HepG2 (cell line): Measurements from ENCODE around the gene ANTXR1. TPM values are rescaled to one million over a fixed set of nuclear protein-coding genes. Genes with fewer than 3 reads are reported as not detected.

Experiments used
- FOSL2 ChIP-seq: sonication (generic); formaldehyde crosslinking; IDR thresholded peaks from 2 replicates; pipeline ENCODE4 v1.4.0; 2020; ENCODE audit warnings: missing genetic modification reagents
- MED8 ChIP-seq: sonication (generic); formaldehyde crosslinking; IDR thresholded peaks from 2 replicates; pipeline ENCODE4 v1.8.1; 2023; ENCODE audit warnings: mild to moderate bottlenecking, missing genetic modification reagents; ENCODE audit not compliant: insufficient replicate concordance
- SAP130 ChIP-seq: IDR thresholded peaks from 2 replicates; pipeline ENCODE4 v1.6.1; 2016; ENCODE audit warnings: low read depth
- SMAD9 ChIP-seq: sonication (generic); formaldehyde crosslinking; IDR thresholded peaks from 2 replicates; pipeline ENCODE4 v1.5.1; 2020; ENCODE audit warnings: mild to moderate bottlenecking, missing genetic modification reagents
- THAP11 ChIP-seq: IDR thresholded peaks from 2 replicates; pipeline ENCODE4 v1.6.1; 2016; ENCODE audit warnings: missing biosample characterization, missing genetic modification reagents
- ZBTB20 ChIP-seq: sonication (generic); formaldehyde crosslinking; IDR thresholded peaks from 2 replicates; pipeline ENCODE4 v1.8.1; 2023; ENCODE audit warnings: missing genetic modification reagents, low read depth, mild to moderate bottlenecking, borderline replicate concordance
- ZIK1 ChIP-seq: sonication (generic); formaldehyde crosslinking; IDR thresholded peaks from 2 replicates; pipeline ENCODE4 v1.5.0; 2020; ENCODE audit warnings: mild to moderate bottlenecking, low read depth, missing genetic modification reagents, borderline replicate concordance
- ZNF12 ChIP-seq: sonication (generic); formaldehyde crosslinking; IDR thresholded peaks from 2 replicates; pipeline ENCODE4 v1.5.0; 2020; ENCODE audit warnings: missing genetic modification reagents
- ZNF225 ChIP-seq: sonication (generic); formaldehyde crosslinking; IDR thresholded peaks from 2 replicates; pipeline ENCODE4 v1.4.0; 2020; ENCODE audit warnings: mild to moderate bottlenecking, missing genetic modification reagents
- ZNF33A ChIP-seq: sonication (generic); formaldehyde crosslinking; IDR thresholded peaks from 2 replicates; pipeline ENCODE4 v1.5.1; 2020; ENCODE audit warnings: missing genetic modification reagents, mild to moderate bottlenecking, moderate library complexity, borderline replicate concordance
- ZNF383 ChIP-seq: sonication (generic); formaldehyde crosslinking; IDR thresholded peaks from 2 replicates; pipeline ENCODE4 v1.4.0; 2020; ENCODE audit warnings: missing genetic modification reagents, mild to moderate bottlenecking, borderline replicate concordance
- ZNF543 ChIP-seq: sonication (generic); formaldehyde crosslinking; IDR thresholded peaks from 2 replicates; pipeline ENCODE4 v1.4.0; 2020; ENCODE audit warnings: mild to moderate bottlenecking, missing genetic modification reagents
- ZNF629 ChIP-seq: sonication (generic); formaldehyde crosslinking; conservative IDR thresholded peaks from 2 replicates; pipeline ENCODE4 v1.5.0; 2020; ENCODE audit warnings: missing genetic modification reagents
- ZNF737 ChIP-seq: sonication (generic); formaldehyde crosslinking; IDR thresholded peaks from 2 replicates; pipeline ENCODE4 v1.5.0; 2020; ENCODE audit warnings: missing genetic modification reagents, mild to moderate bottlenecking, borderline replicate concordance
- polyA plus RNA-seq, 8 experiments: library from polyadenylated mRNA; depleted of rRNA in 3 of 8; stranded (reverse) in 7 of 8; unstranded in 1 of 8; fragments of >200 nt; fragmentation: Illumina TruSeq in 4 of 8; extraction: Trizol in 4 of 8; gene quantifications; 2 replicates each; pipeline versions ENCODE4 v1.2.1 to v1.2.3, GENCODE V29; 2011 to 2016; ENCODE audit warnings: low read depth in 4 of 8, missing spikeins in 1 of 8, mixed read lengths in 1 of 8; ENCODE audit not compliant: insufficient read depth in 1 of 8
- total RNA-seq, 5 experiments: library from RNA; depleted of rRNA; stranded (reverse); fragments of >200 nt; fragmentation: Illumina TruSeq; extraction: Trizol; gene quantifications; 2 replicates each; pipeline ENCODE4 v1.2.3, GENCODE V29; 2016; ENCODE audit warnings: low read depth in 1 of 5
- TF ChIP-seq, protein P1 (sequence below): sonication (generic); formaldehyde crosslinking; conservative IDR thresholded peaks from 2 replicates; pipeline ENCODE4 v1.8.1; 2023; ENCODE audit warnings: missing genetic modification reagents
- TF ChIP-seq, protein P2 (sequence below): sonication (generic); formaldehyde crosslinking; IDR thresholded peaks from 2 replicates; pipeline ENCODE4 v1.5.0; 2020; ENCODE audit warnings: missing genetic modification reagents, mild to moderate bottlenecking, borderline replicate concordance
- TF ChIP-seq, protein P3 (sequence below): sonication (generic); formaldehyde crosslinking; IDR thresholded peaks from 2 replicates; pipeline ENCODE4; 2020; ENCODE audit warnings: missing genetic modification reagents, mild to moderate bottlenecking, borderline replicate concordance
- TF ChIP-seq, protein P4 (sequence below): IDR thresholded peaks from 2 replicates; pipeline ENCODE4 v1.6.1; 2016; ENCODE audit warnings: low read depth, borderline replicate concordance
- TF ChIP-seq, protein P5 (sequence below): sonication (generic); formaldehyde crosslinking; conservative IDR thresholded peaks from 2 replicates; pipeline ENCODE4 v1.4.0; 2020; ENCODE audit warnings: mild to moderate bottlenecking, missing genetic modification reagents, moderate library complexity
- TF ChIP-seq, protein P6 (sequence below): sonication (generic); formaldehyde crosslinking; IDR thresholded peaks from 2 replicates; pipeline ENCODE4 v1.8.0; 2022; ENCODE audit warnings: mild to moderate bottlenecking, missing genetic modification reagents, moderate library complexity

ANTXR1 gene
- total and polyA plus RNA-seq, 2 of the 13 experiments (the other 11 are each of a cell fraction or from before 2014, with no cell fraction given), result 4.5 to 12.7 TPM

DNA sequence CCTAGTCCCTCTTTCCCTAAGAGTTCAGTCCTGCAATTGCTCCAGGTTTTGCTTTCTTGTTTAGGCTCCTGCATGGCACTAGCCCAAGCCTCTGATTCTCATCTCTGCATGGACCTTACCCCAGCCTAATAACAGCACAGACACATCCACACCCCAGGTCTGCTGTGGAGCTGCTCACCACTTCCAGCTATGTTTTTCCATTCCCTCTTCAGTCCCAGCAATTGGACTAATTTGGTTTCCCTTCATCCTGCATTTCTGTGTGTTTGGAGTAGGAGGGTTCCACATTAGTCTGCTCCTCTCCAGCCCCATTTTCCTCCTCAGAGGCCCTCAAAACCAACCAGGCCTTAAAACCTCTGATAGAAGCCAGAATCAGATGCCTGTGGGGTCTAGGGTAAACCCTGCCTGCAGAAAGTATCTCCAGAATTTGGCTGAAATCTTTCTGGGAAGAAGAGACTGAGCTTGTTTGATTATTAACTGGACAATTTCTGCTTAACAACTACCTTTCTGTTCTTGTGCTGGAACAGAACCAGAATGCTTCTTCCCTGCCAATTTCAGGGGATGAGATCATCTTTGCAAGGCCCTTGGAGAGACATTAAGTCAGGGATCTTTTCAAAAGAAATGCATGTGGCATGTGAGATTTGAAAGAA lies 278.1 kb downstream of the ANTXR1 start (continued):
- TF ChIP-seq ZIK1 (CRISPR knock-in tag), result no peak
- no peak for TF ChIP-seq ZNF33A (CRISPR knock-in tag)
- TF ChIP-seq ZBTB20, result no peak
- no peak for TF ChIP-seq ZNF225 (CRISPR knock-in tag)
- TF ChIP-seq, protein P1, sequence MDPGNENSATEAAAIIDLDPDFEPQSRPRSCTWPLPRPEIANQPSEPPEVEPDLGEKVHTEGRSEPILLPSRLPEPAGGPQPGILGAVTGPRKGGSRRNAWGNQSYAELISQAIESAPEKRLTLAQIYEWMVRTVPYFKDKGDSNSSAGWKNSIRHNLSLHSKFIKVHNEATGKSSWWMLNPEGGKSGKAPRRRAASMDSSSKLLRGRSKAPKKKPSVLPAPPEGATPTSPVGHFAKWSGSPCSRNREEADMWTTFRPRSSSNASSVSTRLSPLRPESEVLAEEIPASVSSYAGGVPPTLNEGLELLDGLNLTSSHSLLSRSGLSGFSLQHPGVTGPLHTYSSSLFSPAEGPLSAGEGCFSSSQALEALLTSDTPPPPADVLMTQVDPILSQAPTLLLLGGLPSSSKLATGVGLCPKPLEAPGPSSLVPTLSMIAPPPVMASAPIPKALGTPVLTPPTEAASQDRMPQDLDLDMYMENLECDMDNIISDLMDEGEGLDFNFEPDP, result no peak
- TF ChIP-seq SMAD9 (CRISPR knock-in tag), result no peak
- no peak for TF ChIP-seq MED8 (CRISPR knock-in tag)
- TF ChIP-seq FOSL2 (CRISPR knock-in tag), result no peak
- TF ChIP-seq, protein P2, sequence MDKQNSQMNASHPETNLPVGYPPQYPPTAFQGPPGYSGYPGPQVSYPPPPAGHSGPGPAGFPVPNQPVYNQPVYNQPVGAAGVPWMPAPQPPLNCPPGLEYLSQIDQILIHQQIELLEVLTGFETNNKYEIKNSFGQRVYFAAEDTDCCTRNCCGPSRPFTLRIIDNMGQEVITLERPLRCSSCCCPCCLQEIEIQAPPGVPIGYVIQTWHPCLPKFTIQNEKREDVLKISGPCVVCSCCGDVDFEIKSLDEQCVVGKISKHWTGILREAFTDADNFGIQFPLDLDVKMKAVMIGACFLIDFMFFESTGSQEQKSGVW (CRISPR knock-in tag), result no peak
- TF ChIP-seq, protein P3, sequence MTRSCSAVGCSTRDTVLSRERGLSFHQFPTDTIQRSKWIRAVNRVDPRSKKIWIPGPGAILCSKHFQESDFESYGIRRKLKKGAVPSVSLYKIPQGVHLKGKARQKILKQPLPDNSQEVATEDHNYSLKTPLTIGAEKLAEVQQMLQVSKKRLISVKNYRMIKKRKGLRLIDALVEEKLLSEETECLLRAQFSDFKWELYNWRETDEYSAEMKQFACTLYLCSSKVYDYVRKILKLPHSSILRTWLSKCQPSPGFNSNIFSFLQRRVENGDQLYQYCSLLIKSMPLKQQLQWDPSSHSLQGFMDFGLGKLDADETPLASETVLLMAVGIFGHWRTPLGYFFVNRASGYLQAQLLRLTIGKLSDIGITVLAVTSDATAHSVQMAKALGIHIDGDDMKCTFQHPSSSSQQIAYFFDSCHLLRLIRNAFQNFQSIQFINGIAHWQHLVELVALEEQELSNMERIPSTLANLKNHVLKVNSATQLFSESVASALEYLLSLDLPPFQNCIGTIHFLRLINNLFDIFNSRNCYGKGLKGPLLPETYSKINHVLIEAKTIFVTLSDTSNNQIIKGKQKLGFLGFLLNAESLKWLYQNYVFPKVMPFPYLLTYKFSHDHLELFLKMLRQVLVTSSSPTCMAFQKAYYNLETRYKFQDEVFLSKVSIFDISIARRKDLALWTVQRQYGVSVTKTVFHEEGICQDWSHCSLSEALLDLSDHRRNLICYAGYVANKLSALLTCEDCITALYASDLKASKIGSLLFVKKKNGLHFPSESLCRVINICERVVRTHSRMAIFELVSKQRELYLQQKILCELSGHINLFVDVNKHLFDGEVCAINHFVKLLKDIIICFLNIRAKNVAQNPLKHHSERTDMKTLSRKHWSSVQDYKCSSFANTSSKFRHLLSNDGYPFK (CRISPR knock-in tag), result no peak
- 0 out of 2 replicates have a peak, but pooled peaks have one; percentile 12 for TF ChIP-seq SAP130 (CRISPR knock-in tag)
- 0 out of 2 replicates have a peak, but pooled peaks have one; percentile 21 for TF ChIP-seq ZNF629
- TF ChIP-seq, protein P4, sequence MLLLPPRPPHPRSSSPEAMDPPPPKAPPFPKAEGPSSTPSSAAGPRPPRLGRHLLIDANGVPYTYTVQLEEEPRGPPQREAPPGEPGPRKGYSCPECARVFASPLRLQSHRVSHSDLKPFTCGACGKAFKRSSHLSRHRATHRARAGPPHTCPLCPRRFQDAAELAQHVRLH, result no peak
- no peak for TF ChIP-seq THAP11 (CRISPR knock-in tag)
- no peak for TF ChIP-seq ZNF737 (CRISPR knock-in tag)
- TF ChIP-seq ZNF543 (CRISPR knock-in tag), result peak; percentile 65; the same call in 1 of the 2 replicates
- TF ChIP-seq, protein P5, sequence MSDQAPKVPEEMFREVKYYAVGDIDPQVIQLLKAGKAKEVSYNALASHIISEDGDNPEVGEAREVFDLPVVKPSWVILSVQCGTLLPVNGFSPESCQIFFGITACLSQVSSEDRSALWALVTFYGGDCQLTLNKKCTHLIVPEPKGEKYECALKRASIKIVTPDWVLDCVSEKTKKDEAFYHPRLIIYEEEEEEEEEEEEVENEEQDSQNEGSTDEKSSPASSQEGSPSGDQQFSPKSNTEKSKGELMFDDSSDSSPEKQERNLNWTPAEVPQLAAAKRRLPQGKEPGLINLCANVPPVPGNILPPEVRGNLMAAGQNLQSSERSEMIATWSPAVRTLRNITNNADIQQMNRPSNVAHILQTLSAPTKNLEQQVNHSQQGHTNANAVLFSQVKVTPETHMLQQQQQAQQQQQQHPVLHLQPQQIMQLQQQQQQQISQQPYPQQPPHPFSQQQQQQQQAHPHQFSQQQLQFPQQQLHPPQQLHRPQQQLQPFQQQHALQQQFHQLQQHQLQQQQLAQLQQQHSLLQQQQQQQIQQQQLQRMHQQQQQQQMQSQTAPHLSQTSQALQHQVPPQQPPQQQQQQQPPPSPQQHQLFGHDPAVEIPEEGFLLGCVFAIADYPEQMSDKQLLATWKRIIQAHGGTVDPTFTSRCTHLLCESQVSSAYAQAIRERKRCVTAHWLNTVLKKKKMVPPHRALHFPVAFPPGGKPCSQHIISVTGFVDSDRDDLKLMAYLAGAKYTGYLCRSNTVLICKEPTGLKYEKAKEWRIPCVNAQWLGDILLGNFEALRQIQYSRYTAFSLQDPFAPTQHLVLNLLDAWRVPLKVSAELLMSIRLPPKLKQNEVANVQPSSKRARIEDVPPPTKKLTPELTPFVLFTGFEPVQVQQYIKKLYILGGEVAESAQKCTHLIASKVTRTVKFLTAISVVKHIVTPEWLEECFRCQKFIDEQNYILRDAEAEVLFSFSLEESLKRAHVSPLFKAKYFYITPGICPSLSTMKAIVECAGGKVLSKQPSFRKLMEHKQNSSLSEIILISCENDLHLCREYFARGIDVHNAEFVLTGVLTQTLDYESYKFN (CRISPR knock-in tag), result 0 out of 2 replicates have a peak, but pooled peaks have one; percentile 44
- TF ChIP-seq ZNF383, result no peak
- no peak for TF ChIP-seq ZNF12 (CRISPR knock-in tag)
- TF ChIP-seq, protein P6, sequence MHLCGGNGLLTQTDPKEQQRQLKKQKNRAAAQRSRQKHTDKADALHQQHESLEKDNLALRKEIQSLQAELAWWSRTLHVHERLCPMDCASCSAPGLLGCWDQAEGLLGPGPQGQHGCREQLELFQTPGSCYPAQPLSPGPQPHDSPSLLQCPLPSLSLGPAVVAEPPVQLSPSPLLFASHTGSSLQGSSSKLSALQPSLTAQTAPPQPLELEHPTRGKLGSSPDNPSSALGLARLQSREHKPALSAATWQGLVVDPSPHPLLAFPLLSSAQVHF, result no peak
